Retinal pigment epithelial cell (primary cell): Measurements from ENCODE around the gene POLE.

ENCODE experiments used
- DNase-seq: peaks from one replicate; pipeline ENCODE4 v3.0.0-alpha.2; 2010; ENCODE audit warnings: low read depth
- H3K4me3 ChIP-seq: 2 replicates; pipeline ENCODE4 v1.5.1; 2011; ENCODE audit warnings: mild to moderate bottlenecking, low read length, control low read depth, moderate library complexity
- TF ChIP-seq, protein P1 (sequence below): conservative IDR thresholded peaks from 2 replicates; pipeline ENCODE4 v1.5.1; 2011; ENCODE audit warnings: low read depth, low read length, control low read depth, inconsistent platforms

POLE gene

DNA sequence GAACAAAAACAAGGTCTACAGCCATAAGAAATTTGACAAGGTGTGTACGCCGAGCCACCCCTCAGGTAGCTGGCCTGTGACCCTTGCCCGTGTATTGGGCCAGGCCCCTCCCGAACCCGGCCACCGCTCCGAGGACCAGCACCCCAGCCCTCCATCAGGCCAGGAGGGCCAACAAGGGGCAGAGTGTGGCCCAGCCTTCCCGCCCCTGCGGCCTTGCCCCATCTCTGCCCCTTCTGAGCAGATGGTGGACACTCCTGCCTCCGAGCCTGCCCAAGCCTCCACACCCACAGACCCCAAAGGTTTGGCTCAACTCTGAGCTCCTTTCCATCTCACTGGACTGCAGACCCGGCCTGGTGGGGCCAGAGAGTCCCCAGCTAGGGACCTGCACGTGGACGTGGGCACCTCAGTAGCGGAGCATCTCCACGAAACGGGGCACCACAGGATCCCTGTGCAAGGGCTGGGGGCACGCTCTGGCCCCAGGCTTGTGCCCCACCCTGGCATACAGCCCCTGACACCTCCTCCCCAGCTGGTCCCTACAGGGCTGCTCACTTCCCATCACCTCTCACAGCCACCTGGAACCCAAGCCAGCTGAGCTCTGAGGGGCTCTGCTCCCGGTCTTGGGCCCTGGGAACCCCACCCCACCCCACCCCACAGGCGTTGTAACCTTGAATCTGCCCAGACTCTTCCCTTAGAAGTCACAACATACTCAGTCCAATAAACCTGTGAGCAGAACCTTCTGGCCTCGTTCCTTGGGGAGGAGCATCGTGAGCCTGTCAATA, 65.3 kb downstream of the POLE start:
- no peak for DNase-seq
- TF ChIP-seq, protein P1, sequence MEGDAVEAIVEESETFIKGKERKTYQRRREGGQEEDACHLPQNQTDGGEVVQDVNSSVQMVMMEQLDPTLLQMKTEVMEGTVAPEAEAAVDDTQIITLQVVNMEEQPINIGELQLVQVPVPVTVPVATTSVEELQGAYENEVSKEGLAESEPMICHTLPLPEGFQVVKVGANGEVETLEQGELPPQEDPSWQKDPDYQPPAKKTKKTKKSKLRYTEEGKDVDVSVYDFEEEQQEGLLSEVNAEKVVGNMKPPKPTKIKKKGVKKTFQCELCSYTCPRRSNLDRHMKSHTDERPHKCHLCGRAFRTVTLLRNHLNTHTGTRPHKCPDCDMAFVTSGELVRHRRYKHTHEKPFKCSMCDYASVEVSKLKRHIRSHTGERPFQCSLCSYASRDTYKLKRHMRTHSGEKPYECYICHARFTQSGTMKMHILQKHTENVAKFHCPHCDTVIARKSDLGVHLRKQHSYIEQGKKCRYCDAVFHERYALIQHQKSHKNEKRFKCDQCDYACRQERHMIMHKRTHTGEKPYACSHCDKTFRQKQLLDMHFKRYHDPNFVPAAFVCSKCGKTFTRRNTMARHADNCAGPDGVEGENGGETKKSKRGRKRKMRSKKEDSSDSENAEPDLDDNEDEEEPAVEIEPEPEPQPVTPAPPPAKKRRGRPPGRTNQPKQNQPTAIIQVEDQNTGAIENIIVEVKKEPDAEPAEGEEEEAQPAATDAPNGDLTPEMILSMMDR: no peak
- H3K4me3 ChIP-seq: no peak overlapping the region

DNA sequence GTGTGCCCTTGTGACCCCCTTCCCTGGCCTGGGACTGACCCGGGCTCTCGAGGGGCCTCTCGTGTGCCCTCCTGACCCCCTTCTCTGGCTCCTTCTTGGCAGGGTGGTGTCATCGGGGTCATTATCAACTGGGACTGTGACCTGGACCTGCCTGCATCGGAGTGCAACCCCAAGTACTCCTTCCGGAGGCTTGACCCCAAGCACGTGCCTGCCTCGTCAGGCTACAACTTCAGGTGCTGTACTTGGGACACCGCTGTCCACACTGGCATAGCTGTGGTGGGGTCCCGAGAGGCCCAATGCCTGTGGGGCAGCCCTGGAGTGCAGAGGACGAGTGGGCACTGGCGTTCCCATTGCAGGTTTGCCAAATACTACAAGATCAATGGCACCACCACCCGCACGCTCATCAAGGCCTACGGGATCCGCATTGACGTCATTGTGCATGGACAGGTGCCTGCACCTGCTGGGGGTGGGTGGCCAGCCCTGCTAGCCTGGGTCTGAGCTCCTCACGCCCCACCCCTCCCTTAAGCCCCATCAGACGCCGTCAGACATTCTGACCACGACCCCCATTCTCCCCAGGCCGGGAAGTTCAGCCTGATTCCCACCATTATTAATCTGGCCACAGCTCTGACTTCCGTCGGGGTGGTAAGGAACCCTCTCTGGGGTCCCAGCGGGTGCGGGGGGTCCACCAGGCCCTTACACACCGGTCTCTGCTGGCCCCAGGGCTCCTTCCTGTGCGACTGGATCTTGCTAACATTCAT, 66.1 kb downstream of the POLE start:
- TF ChIP-seq, protein P1: no peak
- no peak for DNase-seq
- H3K4me3 ChIP-seq: no peak overlapping the region

DNA sequence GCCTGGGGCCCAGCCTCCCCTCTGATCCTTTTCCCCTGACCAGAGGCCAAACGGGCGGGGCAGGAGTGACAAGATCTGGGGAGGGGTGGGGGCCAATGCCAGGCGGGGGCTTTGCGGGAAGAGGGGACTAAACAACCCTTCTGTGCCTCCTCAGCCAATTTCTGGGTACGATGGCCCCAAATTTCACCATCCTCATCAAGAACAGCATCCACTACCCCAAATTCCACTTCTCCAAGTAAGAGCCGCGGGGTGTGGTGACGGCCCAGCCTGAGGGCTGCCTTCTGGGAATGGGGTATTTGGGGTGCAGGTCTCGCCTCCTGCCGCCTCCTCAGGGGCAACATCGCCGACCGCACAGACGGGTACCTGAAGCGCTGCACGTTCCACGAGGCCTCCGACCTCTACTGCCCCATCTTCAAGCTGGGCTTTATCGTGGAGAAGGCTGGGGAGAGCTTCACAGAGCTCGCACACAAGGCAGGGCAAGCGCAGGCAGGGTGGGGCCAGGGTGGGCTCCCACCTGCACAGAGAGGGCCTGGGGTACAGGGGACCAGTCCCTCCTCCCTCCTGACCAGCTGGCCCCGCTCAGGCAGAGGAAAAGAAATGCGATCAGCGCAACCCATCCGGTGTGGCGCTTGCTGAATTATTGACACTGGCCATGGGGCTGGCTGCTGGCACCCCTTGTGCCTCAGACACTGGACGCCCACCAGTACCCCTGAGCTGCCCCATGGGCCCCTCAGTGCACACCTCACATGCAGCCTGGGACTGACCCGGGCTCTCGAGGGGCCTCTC, 66.8 kb downstream of the POLE start:
- TF ChIP-seq, protein P1: no peak
- H3K4me3 ChIP-seq: no peak overlapping the region
- DNase-seq: no peak

DNA sequence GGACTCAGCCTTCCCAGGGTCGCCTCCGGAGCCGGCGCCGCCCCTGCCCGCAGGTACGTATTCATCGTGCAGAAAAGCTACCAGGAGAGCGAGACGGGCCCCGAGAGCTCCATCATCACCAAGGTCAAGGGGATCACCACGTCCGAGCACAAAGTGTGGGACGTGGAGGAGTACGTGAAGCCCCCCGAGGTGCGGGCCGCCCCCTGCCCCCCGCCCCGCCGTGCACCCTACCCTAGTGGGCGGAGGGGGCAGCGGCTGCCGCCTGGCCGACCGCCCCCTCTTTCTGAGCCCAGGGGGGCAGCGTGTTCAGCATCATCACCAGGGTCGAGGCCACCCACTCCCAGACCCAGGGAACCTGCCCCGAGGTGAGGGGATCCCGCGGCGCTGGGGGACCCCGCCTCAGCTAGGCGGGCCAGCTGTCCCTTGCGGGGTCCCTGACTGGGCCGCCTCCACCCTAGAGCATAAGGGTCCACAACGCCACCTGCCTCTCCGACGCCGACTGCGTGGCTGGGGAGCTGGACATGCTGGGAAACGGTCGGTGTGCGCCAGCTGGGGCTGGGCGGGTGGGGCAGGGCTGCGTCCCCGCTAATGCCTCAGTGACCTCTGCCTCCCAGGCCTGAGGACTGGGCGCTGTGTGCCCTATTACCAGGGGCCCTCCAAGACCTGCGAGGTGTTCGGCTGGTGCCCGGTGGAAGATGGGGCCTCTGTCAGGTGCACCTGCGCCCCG, 67.6 kb downstream of the POLE start:
- TF ChIP-seq, protein P1: no peak
- no peak for DNase-seq
- H3K4me3 ChIP-seq: no peak overlapping the region

DNA sequence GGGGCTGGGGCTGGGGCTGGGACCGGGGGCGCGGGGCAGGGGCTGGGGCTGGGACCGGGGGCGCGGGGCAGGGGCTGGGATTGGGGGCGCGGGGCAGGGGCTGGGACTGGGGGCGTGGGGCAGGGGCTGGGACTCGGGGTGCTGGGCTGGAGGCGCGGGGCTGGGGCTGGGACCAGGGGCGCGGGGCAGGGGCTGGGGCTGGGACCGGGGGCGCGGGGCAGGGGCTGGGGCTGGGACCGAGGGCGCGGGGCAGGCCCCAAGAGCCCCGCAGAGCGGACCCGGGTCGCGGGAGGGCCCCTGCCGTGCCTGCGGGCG, 68.1 kb downstream of the POLE start:
- TF ChIP-seq, protein P1: no peak
- H3K4me3 ChIP-seq: no peak overlapping the region
- DNase-seq: no peak

DNA sequence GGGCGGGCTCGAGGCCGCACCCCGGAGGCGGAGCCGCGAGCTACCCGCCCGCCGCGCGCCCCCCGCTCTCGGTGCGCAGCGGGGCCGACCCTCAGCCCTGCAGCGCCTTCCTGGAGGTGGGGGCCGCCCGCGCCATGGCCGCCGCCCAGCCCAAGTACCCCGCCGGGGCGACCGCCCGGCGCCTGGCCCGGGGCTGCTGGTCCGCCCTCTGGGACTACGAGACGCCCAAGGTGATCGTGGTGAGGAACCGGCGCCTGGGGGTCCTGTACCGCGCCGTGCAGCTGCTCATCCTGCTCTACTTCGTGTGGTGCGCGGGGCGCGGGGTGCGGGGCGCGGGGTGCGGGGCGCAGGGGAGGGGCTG, 68.5 kb downstream of the POLE start, which contains the start of gene P2RX2:
Gene P2RX2 (plus strand): TSS at position 94 of the 361 bp plus-strand sequence. CDS start 41 bp downstream, at position 135.
- TF ChIP-seq, protein P1: no peak
- DNase-seq: no peak
- H3K4me3 ChIP-seq: no peak within 1 kb of the TSS
